Caco-2 (cell line): Measurements from ENCODE around the gene IDI2. TPM values are rescaled to one million over a fixed set of nuclear protein-coding genes. Genes with fewer than 3 reads are reported as not detected.

Experiments
- BruUV-seq: library from RNA; stranded (reverse); fragments of 400-500 nt; replicated peaks from 2 replicates; lab custom pipeline; 2021; lab: Mats Ljungman, UMichigan
- CTCF ChIA-PET: fragments of 300-600 bp; sonication (Branson Sonifier 250); formaldehyde crosslinking; loops from one replicate; lab custom pipeline; 2022; ENCODE audit warnings: antibody characterized with exemption; lab: Charles Lee
- POLR2A ChIA-PET: fragments of 300-600 bp; sonication (Branson Sonifier 250); formaldehyde crosslinking; loops from one replicate; lab custom pipeline; 2022; ENCODE audit warnings: antibody characterized with exemption; lab: Charles Lee
- DNase-seq, 2 experiments: peaks; one replicate each; pipeline versions ENCODE4 v3.0.0 to v3.0.0-alpha.2; 2020 to 2022
- H3K27me3 ChIP-seq: replicated peaks from 2 replicates; pipeline ENCODE4 v1.6.0; 2011; ENCODE audit warnings: low read length; ENCODE audit not compliant: control insufficient read depth, insufficient read depth
- H3K36me3 ChIP-seq: 2 replicates; pipeline ENCODE4 v1.5.1; 2011; ENCODE audit warnings: low read length; ENCODE audit not compliant: control insufficient read depth, insufficient read depth
- H3K4me1 ChIP-seq: fragments of 250-450 bp; sonication (Bioruptor Pico); 2 replicates; pipeline ENCODE4 v1.5.1; 2020; ENCODE audit warnings: mild to moderate bottlenecking
- H3K4me3 ChIP-seq: 2 replicates; pipeline ENCODE4 v1.5.1; 2011; ENCODE audit warnings: low read depth, mild to moderate bottlenecking, control low read depth, low read length
- H3K9me3 ChIP-seq: fragments of 250-450 bp; sonication (Bioruptor Pico); 2 replicates; pipeline ENCODE4 v1.5.1; 2020; ENCODE audit warnings: mild to moderate bottlenecking, moderate library complexity
- H3K27ac Mint-ChIP-seq: one replicate; pipeline ENCODE4 v1.8.0; 2022; ENCODE audit warnings: mixed read lengths; ENCODE audit not compliant: unreplicated experiment
- H3K27me3 Mint-ChIP-seq: one replicate; pipeline ENCODE4 v1.8.0; 2022; ENCODE audit warnings: mixed read lengths; ENCODE audit not compliant: insufficient read depth, unreplicated experiment
- H3K36me3 Mint-ChIP-seq: one replicate; pipeline ENCODE4 v1.8.0; 2022; ENCODE audit warnings: mild to moderate bottlenecking, mixed read lengths; ENCODE audit not compliant: insufficient read depth, unreplicated experiment
- H3K4me1 Mint-ChIP-seq: one replicate; pipeline ENCODE4 v1.8.0; 2022; ENCODE audit warnings: low read depth, mixed read lengths; ENCODE audit not compliant: unreplicated experiment
- H3K4me3 Mint-ChIP-seq: one replicate; pipeline ENCODE4 v1.8.0; 2022; ENCODE audit warnings: mild to moderate bottlenecking, moderate library complexity, mixed read lengths; ENCODE audit not compliant: unreplicated experiment
- H3K9me3 Mint-ChIP-seq: one replicate; pipeline ENCODE4 v1.8.0; 2022; ENCODE audit warnings: mixed read lengths; ENCODE audit not compliant: unreplicated experiment
- intact Hi-C: fragments of 100-400 bp; cut with micrococcal nuclease; formaldehyde crosslinking; loops from one replicate; pipeline ENCODE4 v1.10.0; 2022; ENCODE audit not compliant: unreplicated experiment
- total RNA-seq: library from RNA; stranded (reverse); gene quantifications from 2 replicates; pipeline ENCODE4 v1.2.3, GENCODE V29; 2022
- TF ChIP-seq, protein P1 (sequence below), 2 experiments: fragments of 200-600 bp in 1 of 2; IDR thresholded peaks; 1 replicate in 1 of 2; 2 replicates in 1 of 2; pipeline versions ENCODE4 v1.5.1 to v1.8.0; 2011 to 2022; ENCODE audit warnings: antibody characterized with exemption in 1 of 2, control low read depth in 1 of 2, inconsistent platforms in 1 of 2, low read depth in 1 of 2, low read length in 1 of 2, mild to moderate bottlenecking in 1 of 2, moderate library complexity in 1 of 2; ENCODE audit not compliant: insufficient read depth in 1 of 2, severe bottlenecking in 1 of 2, unreplicated experiment in 1 of 2

Gene IDI2
- total RNA-seq, 1 experiment from 2014 or later: not detected

DNA sequence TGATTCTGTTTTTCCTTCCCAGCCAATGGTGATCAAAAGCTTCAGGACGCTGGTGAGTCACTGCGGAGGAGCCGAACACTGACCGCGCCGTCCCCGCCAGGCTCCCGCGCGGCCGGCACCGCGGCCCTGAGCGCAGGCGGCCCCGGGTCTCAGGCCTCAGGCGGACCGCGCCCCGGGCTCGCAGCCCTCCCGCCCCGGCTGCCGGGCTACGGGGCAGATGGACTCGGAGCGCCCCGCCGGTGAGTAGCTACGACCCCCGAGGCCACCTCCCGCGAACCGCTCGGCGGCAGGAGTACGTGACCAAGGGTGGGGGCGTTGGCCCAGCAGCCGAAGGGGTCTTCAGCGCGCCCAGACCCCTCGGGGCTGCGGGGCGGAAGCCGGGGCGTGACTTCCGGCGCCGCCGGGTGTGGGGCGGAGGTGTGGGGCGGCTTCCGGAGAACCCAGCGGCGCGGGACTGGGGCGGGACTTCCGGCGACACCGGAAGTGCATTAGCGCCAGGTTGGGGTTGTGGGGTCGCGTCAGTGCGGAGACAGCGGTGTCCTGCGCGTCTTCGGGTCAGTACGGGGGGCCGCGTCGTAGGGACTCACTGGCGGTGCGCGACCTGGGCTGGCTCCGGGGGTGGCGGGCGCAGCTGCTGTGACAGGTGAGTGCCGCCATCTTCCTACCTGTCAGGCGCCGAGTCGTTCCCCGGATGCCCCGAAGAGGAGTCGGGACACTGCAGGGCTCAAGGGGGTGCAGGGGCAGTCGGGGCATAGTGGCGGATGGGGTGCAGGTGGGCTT is 30.9 kb upstream of the IDI2 start, which contains the start of gene WDR37:
WDR37 (plus strand) TSS at position 60 of the 780 bp plus-strand sequence. CDS start 15,771 bp downstream, outside the sequence.
- Mint-ChIP-seq H3K27me3 (no peaks in the 10 kb centered on the region), H3K4me3 (peak within 1 kb of the TSS; percentile 95), H3K36me3 (peaks cover 57% of the 10 kb centered on the region), H3K27ac (peak within 1 kb of the TSS; percentile 96), H3K9me3 (no peaks in the 10 kb centered on the region), H3K4me1 (peaks cover 15% of the 10 kb centered on the region)
- BruUV-seq: no TSS peak
- TF ChIP-seq, protein P1, sequence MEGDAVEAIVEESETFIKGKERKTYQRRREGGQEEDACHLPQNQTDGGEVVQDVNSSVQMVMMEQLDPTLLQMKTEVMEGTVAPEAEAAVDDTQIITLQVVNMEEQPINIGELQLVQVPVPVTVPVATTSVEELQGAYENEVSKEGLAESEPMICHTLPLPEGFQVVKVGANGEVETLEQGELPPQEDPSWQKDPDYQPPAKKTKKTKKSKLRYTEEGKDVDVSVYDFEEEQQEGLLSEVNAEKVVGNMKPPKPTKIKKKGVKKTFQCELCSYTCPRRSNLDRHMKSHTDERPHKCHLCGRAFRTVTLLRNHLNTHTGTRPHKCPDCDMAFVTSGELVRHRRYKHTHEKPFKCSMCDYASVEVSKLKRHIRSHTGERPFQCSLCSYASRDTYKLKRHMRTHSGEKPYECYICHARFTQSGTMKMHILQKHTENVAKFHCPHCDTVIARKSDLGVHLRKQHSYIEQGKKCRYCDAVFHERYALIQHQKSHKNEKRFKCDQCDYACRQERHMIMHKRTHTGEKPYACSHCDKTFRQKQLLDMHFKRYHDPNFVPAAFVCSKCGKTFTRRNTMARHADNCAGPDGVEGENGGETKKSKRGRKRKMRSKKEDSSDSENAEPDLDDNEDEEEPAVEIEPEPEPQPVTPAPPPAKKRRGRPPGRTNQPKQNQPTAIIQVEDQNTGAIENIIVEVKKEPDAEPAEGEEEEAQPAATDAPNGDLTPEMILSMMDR (IDR thresholded peaks at IDR 0.05; ENCODE audit: insufficient read depth in 1 of 2, low read depth in 1 of 2, low read length in 1 of 2, severe bottlenecking in 1 of 2, unreplicated experiment in 1 of 2): no peak
- ChIA-PET POLR2A (interaction anchor here (1.0 kb wide), 1 partner anchor 125 kb away, joined by 3 read pairs; the partner anchor contains the start of gene LARP4B), CTCF (interaction anchor here (0.7 kb wide), 2 partner anchors 9 to 1865 kb away, joined by 3 to 5 read pairs; no protein-coding TSS in a partner anchor)
- 0 out of 2 replicates have a peak, but pooled peaks cover 3% of the 10 kb centered on the region for H3K36me3 ChIP-seq
- no peaks in the 10 kb centered on the region for H3K27me3 ChIP-seq
- intact Hi-C loops: no loop called here
- no peaks in the 10 kb centered on the region for H3K9me3 ChIP-seq
- H3K4me1 ChIP-seq: peaks cover 14% of the 10 kb centered on the region
- DNase-seq: peak; percentile 86 to 94
- peak within 1 kb of the TSS; percentile 99 for H3K4me3 ChIP-seq

DNA sequence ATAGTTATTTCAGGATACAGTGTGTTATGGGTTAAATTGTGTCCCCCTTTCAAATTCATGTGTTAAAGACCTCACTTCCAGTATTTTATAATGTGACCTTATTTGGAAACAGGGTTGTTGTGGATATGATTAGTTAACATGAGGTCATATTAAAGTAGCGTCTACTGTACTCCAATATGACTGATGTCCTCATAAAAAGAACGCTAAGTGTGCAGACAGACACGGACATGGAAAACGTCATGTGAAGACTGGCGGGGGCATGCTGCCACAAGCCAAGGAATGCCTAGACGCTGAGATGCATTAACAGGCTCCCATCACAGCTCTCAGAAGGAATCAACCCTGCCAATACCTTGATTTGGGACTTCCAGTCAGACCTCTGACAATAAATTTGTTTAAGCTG is 29.0 kb upstream of the IDI2 start:
- no peaks in the 10 kb centered on the region for H3K9me3 Mint-ChIP-seq
- peaks cover 10% of the 10 kb centered on the region for H3K4me1 Mint-ChIP-seq
- no TSS peak for BruUV-seq
- H3K36me3 Mint-ChIP-seq: peaks cover 73% of the 10 kb centered on the region
- peak overlapping the region; percentile 95 for H3K4me3 Mint-ChIP-seq
- Histone ChIP-seq H3K27me3 (no peaks in the 10 kb centered on the region), H3K9me3 (no peaks in the 10 kb centered on the region), H3K4me1 (peaks cover 22% of the 10 kb centered on the region), H3K36me3 (0 out of 2 replicates have a peak, but pooled peaks cover 3% of the 10 kb centered on the region), H3K4me3 (peak overlapping the region; percentile 9; the same call in 1 of the 2 replicates)
- no peaks in the 10 kb centered on the region for H3K27me3 Mint-ChIP-seq
- intact Hi-C loops: no loop called here
- ChIA-PET POLR2A (no interaction called here), CTCF (no interaction called here)
- TF ChIP-seq, protein P1 (IDR thresholded peaks at IDR 0.05; ENCODE audit: insufficient read depth in 1 of 2, low read depth in 1 of 2, low read length in 1 of 2, severe bottlenecking in 1 of 2, unreplicated experiment in 1 of 2): no peak
- H3K27ac Mint-ChIP-seq: no peak overlapping the region
- no peak for DNase-seq

DNA sequence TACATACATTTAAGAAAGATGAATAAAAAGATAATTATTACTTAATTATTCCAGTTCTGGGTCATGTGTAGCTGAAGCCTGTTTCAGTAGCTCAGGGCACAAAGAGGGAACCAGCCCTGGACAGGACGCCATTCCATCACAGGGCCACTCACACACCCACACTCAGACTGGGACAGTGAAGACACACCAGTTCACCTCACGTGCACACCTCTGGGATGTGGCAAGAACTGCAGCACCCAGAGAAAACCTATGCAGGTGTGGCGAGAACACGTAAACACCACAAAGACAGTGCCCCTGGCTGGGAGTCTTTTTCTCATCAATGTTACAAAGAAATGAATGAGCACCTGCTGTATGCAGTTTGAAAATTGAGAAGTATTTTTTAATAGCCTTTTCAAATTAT is 24.9 kb upstream of the IDI2 start:
- CTCF ChIA-PET: no interaction called here
- peak overlapping the region; percentile 99 for H3K4me3 Mint-ChIP-seq
- POLR2A ChIA-PET: interaction anchor here (3.5 kb wide), 1 partner anchor 63 kb away, joined by 73 read pairs; the partner anchor contains the start of gene GTPBP4
- no peaks in the 10 kb centered on the region for H3K27me3 Mint-ChIP-seq
- Histone ChIP-seq H3K9me3 (no peaks in the 10 kb centered on the region), H3K27me3 (no peaks in the 10 kb centered on the region), H3K36me3 (peaks cover 3% of the 10 kb centered on the region; the same call in 1 of the 2 replicates), H3K4me1 (peaks cover 22% of the 10 kb centered on the region), H3K4me3 (peak overlapping the region; percentile 80)
- peaks cover 84% of the 10 kb centered on the region for H3K36me3 Mint-ChIP-seq
- peaks cover 16% of the 10 kb centered on the region for H3K4me1 Mint-ChIP-seq
- no peaks in the 10 kb centered on the region for H3K9me3 Mint-ChIP-seq
- TF ChIP-seq, protein P1 (IDR thresholded peaks at IDR 0.05; ENCODE audit: insufficient read depth in 1 of 2, low read depth in 1 of 2, low read length in 1 of 2, severe bottlenecking in 1 of 2, unreplicated experiment in 1 of 2): peak in 1 of 2 experiments; percentile 34
- intact Hi-C loops: no loop called here
- BruUV-seq: no TSS peak
- peak; percentile 83 to 90 for DNase-seq
- H3K27ac Mint-ChIP-seq: peak overlapping the region; percentile 96
